Jurkat, Clone E6-1 (cell line): Measurements from ENCODE around the gene ZNF185. TPM values are rescaled to one million over a fixed set of nuclear protein-coding genes. Genes with fewer than 3 reads are reported as not detected.

ENCODE experiments used
- DNase-seq: peaks from one replicate; pipeline ENCODE4 v3.0.0-alpha.2; 2011; ENCODE audit warnings: low read depth, low spot score
- H3K4me3 ChIP-seq: 2 replicates; pipeline ENCODE4 v1.5.1; 2011; ENCODE audit warnings: mild to moderate bottlenecking, low read length, control low read depth, moderate library complexity
- polyA plus RNA-seq: library from polyadenylated mRNA; unstranded; fragments of >200 nt; gene quantifications from one replicate; pipeline ENCODE4 v1.2.1, GENCODE V29; 2012; ENCODE audit warnings: missing spikeins; ENCODE audit not compliant: insufficient read length, insufficient read depth

Gene ZNF185
- 2.2 TPM for polyA plus RNA-seq

DNA sequence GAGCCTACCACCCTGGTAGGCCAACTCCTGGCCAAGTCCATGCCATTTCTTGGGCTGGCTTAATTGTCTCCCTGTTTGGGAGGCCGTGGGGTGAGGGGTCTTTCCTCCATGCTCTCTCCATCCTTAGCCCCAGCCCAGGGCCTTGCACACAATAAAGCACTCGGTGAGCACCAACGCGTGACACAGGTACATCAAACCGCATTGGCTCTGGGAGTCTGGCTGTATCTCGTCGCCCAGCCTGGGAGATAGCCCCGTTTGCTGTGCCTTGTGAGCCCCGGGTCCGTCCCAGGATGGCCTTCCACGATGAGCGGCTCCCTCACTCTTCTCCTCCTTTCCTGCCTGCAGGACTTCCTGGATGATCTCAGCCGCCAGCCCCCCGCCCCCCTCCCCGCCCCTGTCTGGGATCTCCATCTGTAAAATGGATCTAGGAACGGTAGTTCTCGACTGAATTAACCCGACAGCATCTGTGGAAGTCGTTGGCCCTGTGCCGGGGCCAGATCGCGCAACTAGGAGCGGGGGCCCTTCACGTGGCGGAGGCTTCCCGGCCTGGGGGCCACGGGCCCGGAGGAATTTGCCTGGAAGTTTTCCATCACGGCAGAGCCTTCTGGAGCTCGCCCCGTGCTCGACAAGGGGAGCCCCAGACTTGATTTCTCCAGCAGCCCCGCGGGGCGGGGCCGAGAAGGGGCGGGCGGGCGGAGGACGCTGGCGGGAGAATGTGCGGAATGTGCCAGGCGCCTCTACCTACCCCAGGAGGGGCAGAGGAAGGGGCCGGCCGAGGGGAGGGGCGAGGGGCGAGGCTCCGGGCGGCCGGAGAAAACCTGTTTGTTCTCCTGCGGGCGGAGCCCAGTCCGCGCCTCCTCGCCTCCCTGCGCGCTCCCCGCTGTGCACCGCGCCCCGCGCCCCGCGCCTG is at the start of gene ZNF185:
Gene ZNF185 (plus strand): TSS at position 846 of the 910 bp plus-strand sequence. CDS start 16,423 bp downstream, outside the sequence.
- no peak within 1 kb of the TSS for H3K4me3 ChIP-seq
- no peak for DNase-seq

GRCh38 chrX:152850465-152850864 is 47.4 kb upstream of the ZNF185 start:
- no peak for DNase-seq
- no peak overlapping the region for H3K4me3 ChIP-seq

- no peak overlapping the region for H3K4me3 ChIP-seq
- DNase-seq = no peak
These were observed 43.9 kb upstream of the ZNF185 start for GRCh38 chrX:152853986-152854385.

- DNase-seq = no peak
- no peak overlapping the region for H3K4me3 ChIP-seq
These were observed 36.8 kb upstream of the ZNF185 start for GRCh38 chrX:152861116-152861515.

DNA sequence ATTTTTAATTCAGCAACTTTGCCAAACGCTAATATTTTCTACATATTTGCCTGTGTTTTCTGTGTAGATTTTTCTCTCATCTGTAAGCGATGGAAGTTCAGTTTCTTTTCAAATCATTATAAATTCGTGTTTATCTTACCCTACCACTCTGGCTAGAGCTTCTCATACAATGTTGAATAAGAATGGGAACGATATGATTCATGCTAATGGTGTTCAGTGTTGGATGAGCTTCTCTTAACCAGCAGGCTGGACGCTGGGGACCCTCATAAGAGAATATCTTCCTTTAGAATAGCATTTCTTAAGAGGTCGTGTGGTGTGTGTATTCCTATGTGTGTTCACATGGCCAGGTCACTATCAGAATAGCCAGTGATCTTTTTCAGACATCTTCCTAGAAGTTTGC is 36.0 kb upstream of the ZNF185 start:
- no peak overlapping the region for H3K4me3 ChIP-seq
- DNase-seq = no peak

- DNase-seq = no peak
- no peak overlapping the region for H3K4me3 ChIP-seq
These were observed 32.5 kb upstream of the ZNF185 start for GRCh38 chrX:152865232-152865920.

DNA sequence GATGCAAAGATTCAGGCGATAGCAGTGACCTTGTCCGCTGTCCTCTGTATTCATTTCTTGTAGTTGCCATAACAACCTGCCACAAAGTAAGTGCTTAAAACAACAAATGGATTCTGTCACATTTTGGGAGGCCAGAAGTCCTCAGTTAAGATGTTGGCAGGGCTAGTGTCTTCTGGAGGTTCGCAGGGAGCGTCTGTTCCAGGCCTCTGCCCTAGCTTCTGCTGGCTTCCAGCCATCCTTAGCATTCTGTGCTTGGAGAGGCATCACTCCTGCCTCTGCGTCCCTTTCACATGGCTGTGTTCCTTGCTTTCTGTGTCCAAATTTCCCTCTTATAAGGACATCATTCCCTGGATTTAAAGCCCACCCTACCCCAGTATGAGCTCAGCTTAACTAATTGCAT is 31.5 kb upstream of the ZNF185 start:
- H3K4me3 ChIP-seq = no peak overlapping the region
- DNase-seq = no peak

DNA sequence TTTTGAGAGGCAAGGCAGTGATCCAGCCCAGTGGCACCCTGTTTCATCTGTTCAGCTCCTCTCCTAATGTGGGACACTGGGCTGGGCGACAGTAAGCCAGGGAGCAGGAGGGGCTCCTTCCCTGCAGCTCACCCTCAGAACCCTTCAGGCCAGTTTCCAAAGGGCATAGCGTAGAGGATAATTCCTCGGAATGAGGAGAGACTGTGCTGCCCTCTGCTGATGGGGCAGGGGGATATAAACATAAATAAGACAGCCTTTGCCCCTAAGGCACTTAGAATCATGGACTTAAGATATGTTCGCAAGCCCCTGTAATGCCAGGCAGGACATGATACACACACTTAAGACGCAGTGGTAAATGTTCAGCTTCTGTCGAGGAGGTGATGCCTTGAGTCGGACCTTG is 27.9 kb upstream of the ZNF185 start:
- H3K4me3 ChIP-seq = no peak overlapping the region
- DNase-seq = no peak

- DNase-seq = no peak
These were observed 26.6 kb upstream of the ZNF185 start for GRCh38 chrX:152871260-152871659.

GRCh38 chrX:152872522-152872921 is 25.3 kb upstream of the ZNF185 start:
- DNase-seq = no peak
- H3K4me3 ChIP-seq = no peak overlapping the region

More at GRCh38 chrX:152871260-152871659, 26.6 kb upstream of the ZNF185 start:
- no peak overlapping the region for H3K4me3 ChIP-seq

- no peak for DNase-seq
- no peak overlapping the region for H3K4me3 ChIP-seq
These were observed 24.5 kb upstream of the ZNF185 start for GRCh38 chrX:152873361-152873760.

GRCh38 chrX:152876931-152877840 is 20.7 kb upstream of the ZNF185 start:
- no peak overlapping the region for H3K4me3 ChIP-seq
- DNase-seq = no peak

- H3K4me3 ChIP-seq = no peak overlapping the region
- no peak for DNase-seq
These were observed 18.7 kb upstream of the ZNF185 start for GRCh38 chrX:152878976-152879755.

DNA sequence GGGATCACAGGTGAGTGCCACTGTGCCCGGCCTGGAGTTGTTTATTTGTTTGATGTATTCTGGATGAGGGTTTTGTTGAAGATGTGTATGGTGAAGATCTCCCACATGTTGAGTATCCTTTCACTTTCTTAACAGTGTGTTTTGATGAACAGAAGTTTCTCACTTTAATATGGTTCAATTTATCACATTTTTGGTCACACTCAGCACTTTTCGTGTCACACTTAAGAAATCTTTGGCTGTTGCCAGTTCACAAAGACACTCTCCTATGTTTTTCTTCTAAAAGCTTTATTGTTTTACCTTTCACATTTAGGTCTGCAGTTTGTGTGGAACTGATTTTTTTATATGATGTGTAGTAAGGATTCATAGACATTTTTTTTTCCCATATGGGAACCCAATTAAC is 16.6 kb upstream of the ZNF185 start:
- no peak for DNase-seq
- H3K4me3 ChIP-seq = no peak overlapping the region

DNA sequence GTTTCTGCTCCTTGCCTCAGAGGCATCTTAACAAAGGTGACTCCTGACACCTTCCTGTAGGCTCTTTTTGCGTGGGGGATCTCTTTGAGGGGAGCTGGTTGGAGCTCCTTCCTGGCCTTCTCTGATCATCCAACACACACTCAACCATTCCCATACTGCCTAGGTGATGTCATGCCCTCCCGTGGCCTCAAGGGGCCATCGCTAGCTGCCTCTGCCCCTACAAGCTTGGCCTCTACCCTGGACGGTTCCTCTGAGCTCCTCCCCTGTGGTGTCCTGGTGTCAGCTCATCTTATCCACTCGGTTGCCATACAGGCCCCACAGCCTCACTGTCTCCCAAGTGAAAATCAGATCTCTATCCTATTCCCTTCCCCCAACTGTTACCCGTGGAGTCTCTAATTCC is 13.7 kb upstream of the ZNF185 start:
- no peak overlapping the region for H3K4me3 ChIP-seq
- no peak for DNase-seq

DNA sequence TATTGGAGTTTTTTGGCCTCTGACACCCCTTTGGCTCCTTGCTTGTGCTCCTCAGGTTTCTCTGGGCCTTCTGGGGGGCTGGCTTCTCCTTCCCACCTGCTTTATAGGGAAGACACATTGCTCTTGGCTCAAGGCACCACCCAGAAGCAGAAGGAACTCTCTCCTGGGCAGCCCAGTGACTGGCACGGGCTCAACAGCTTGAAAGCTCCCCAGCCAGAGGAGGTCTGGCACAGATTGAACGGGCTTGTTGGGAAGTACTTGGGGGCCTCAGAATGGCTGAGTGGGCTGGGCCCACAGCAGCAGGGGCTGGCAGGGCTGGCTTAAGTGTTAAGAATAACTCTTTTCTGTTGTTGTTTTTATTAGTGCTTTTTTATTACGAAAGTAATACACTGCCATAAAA is 11.2 kb upstream of the ZNF185 start:
- no peak overlapping the region for H3K4me3 ChIP-seq
- no peak for DNase-seq

DNA sequence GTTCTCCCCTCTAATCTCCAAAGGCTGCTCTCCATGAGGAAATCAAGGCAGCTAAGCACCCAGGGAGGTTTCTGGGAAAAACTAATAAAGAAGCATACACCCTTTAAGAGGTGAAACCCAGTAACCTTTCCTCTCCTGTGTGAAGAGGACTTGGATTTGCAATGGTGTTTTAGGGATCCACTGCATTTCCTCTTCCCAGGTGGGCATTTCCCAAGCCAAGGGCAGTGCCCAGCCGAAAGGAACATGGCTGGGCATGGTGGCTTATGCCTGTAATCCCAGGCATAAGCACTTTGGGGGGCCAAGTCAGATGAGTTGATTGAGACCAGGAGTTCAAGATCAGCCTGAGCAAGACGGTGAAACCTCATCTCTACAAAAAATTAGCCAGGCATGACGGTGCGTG is 5.4 kb upstream of the ZNF185 start:
- no peak for DNase-seq
- no peak overlapping the region for H3K4me3 ChIP-seq

DNA sequence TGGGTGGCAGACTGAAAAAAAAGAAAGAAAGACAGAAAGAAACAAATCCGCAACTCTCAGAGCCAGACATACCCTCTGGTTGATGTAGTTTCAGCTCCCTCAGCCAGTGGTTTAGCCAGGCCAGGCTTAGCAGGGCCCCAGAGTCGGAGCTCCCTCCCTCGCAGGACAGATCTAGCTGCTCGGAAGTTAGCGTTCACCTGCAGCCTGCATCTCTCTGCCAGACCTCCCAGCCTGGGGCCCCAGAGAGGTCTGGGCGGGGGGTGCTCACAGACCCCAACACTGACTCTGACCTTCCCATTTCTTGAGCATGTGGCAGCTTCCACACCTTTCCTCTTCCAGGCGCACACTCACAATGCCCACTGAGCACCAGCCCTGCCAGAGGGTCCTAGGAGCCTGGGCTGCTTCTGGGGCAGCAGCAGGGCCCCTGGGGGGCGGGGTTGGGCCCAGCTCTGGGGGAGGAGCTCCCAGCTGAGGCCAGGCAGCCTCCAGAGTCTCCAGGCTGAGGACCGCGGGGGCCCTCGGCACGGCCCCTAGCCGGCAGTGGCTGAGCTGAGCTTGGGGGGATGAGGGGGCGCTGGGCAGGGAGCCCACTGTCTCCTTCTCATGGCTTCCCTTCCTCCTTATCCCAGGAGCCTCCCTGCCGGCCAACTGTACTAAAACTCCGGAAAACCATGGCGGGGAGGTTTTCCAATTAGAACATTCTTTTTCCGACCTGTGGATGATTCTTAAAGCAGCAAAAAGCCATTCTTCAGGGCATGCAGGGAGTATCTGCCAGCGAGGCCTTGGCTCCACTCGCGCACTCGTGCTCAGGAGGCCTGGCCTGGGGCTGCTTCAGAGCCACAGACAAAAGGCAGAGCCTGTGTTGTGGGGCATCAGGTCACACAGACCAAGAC is 4.6 kb upstream of the ZNF185 start:
- H3K4me3 ChIP-seq = no peak overlapping the region
- no peak for DNase-seq
